ENCODE measurements around the gene DUXB. TPM values are rescaled to one million over a fixed set of nuclear protein-coding genes. Genes with fewer than 3 reads are reported as not detected.

DUXB gene
- total RNA-seq, 1 donor from 2014 or later: not detected

Other genes starting within 250 kb of the DUXB start
- gene TMEM170A, start 236.8 kb downstream of the DUXB start, total RNA-seq: 57.4 and 61.6 TPM in 2 replicates
- gene CHST6, start 206.0 kb downstream of the DUXB start, total RNA-seq: 7.7 and 8.4 TPM in 2 replicates
- 0.24 and 0.93 TPM in 2 replicates for gene CHST5, start 165.4 kb downstream of the DUXB start, total RNA-seq
- 10.8 and 13.1 TPM in 2 replicates for gene TMEM231, start 145.2 kb downstream of the DUXB start, total RNA-seq
- gene GABARAPL2, start 135.1 kb downstream of the DUXB start, total RNA-seq: 75.0 and 79.0 TPM in 2 replicates
- 61.2 and 65.8 TPM in 2 replicates for gene ADAT1, start 78.2 kb downstream of the DUXB start, total RNA-seq
- gene KARS1, start 53.8 kb downstream of the DUXB start, total RNA-seq: 126 and 127 TPM in 2 replicates
- 42.1 and 43.0 TPM in 2 replicates for gene TERF2IP, start 53.7 kb downstream of the DUXB start, total RNA-seq
- gene CPHXL2, start 24.5 kb downstream of the DUXB start, total RNA-seq: not detected in 2 replicates
- gene CPHXL, start 25.0 kb upstream of the DUXB start, total RNA-seq: not detected in 2 replicates

Measured in progenitor cell of endocrine pancreas (in vitro differentiated cells).